HEK293T (cell line): ENCODE results near the gene INPP5A.

Experiments
- ARNT ChIP-seq: fragments of 450-650 bp; IDR thresholded peaks from 2 replicates; pipeline ENCODE4 v1.6.1; 2017; ENCODE audit warnings: mild to moderate bottlenecking
- CTBP1 ChIP-seq: fragments of 450-650 bp; IDR thresholded peaks from 2 replicates; pipeline ENCODE4 v1.6.1; 2016; ENCODE audit warnings: borderline replicate concordance
- FOXK2 ChIP-seq: fragments of 450-650 bp; IDR thresholded peaks from 2 replicates; pipeline ENCODE4 v1.6.1; 2016; ENCODE audit warnings: mild to moderate bottlenecking
- FOXM1 ChIP-seq: fragments of 450-650 bp; IDR thresholded peaks from 2 replicates; pipeline ENCODE4 v1.6.1; 2017; ENCODE audit warnings: mild to moderate bottlenecking, borderline replicate concordance
- L3MBTL2 ChIP-seq: fragments of 450-650 bp; conservative IDR thresholded peaks from 2 replicates; pipeline ENCODE4 v1.6.1; 2016; ENCODE audit warnings: mild to moderate bottlenecking
- SP1 ChIP-seq: fragments of 450-650 bp; IDR thresholded peaks from 2 replicates; pipeline ENCODE4 v1.6.1; 2017
- SUZ12 ChIP-seq: fragments of 450-650 bp; IDR thresholded peaks from 2 replicates; pipeline ENCODE4 v1.6.1; 2016; ENCODE audit warnings: mild to moderate bottlenecking
- ZNF384 ChIP-seq: fragments of 450-650 bp; IDR thresholded peaks from 2 replicates; pipeline ENCODE4 v1.6.1; 2016

- TF ChIP-seq ARNT (no peak), FOXK2 (no peak), ZNF384 (no peak), SUZ12 (no peak), CTBP1 (no peak), L3MBTL2 (no peak), FOXM1 (no peak), SP1 (no peak)
Measured at GRCh38 chr10:132514821-132515520, 22.6 kb upstream of the INPP5A start.
